GM23248 (cell line): ENCODE data around the gene MNAT1.

Experiments
- EZH2 ChIP-seq: fragments of 200-600 bp; sonication (generic); IDR thresholded peaks from 2 replicates; pipeline ENCODE4 v1.6.1; 2018; ENCODE audit warnings: antibody characterized with exemption, mild to moderate bottlenecking; ENCODE audit not compliant: insufficient read depth, poor library complexity, severe bottlenecking
- EZH2phosphoT487 ChIP-seq: fragments of 200-600 bp; sonication (generic); IDR thresholded peaks from 2 replicates; pipeline ENCODE4 v1.6.1; 2018; ENCODE audit warnings: antibody characterized with exemption, moderate library complexity, mild to moderate bottlenecking, low read depth; ENCODE audit not compliant: insufficient read depth

- TF ChIP-seq EZH2: no peak
- no peak for TF ChIP-seq EZH2phosphoT487
Measured at GRCh38 chr14:60998617-60999016, 264.1 kb downstream of the MNAT1 start.
